Spleen (tissue), 11 donors: Measurements from ENCODE around the gene CTNNA2. TPM values are rescaled to one million over a fixed set of nuclear protein-coding genes. Genes with fewer than 3 reads are reported as not detected.

Source experiments
- DNase-seq: peaks from one replicate; pipeline ENCODE4 v3.0.0-alpha.2; 2020
- H3K27ac ChIP-seq, 8 donors: fragments of 200-600 bp; sonication (generic) in 7 of 8; 1 replicate in 4 of 8; 2 replicates in 4 of 8; pipeline versions ENCODE4 v1.5.0 to v1.8.0; 2016 to 2021; ENCODE audit warnings: inconsistent platforms in 4 of 8, mild to moderate bottlenecking in 4 of 8, moderate library complexity in 1 of 8
- H3K27me3 ChIP-seq, 7 donors: fragments of 200-600 bp; sonication (generic) in 6 of 7; replicated peaks in 1 of 7; 1 replicate in 4 of 7; 2 replicates in 3 of 7; pipeline versions ENCODE4 v1.5.0 to v1.8.0; 2016 to 2021; ENCODE audit warnings: inconsistent platforms in 3 of 7, mild to moderate bottlenecking in 1 of 7
- H3K36me3 ChIP-seq, 6 donors: fragments of 200-600 bp; sonication (generic) in 5 of 6; 1 replicate in 4 of 6; 2 replicates in 2 of 6; pipeline versions ENCODE4 v1.5.0 to v1.8.0; 2016 to 2021; ENCODE audit warnings: inconsistent platforms in 2 of 6
- H3K4me1 ChIP-seq, 6 donors: fragments of 200-600 bp; sonication (generic) in 5 of 6; 1 replicate in 3 of 6; 2 replicates in 3 of 6; pipeline versions ENCODE4 v1.5.0 to v1.8.0; 2016 to 2021; ENCODE audit warnings: inconsistent platforms in 3 of 6
- H3K4me3 ChIP-seq, 8 donors: fragments of 200-600 bp; sonication (generic) in 7 of 8; 1 replicate in 4 of 8; 2 replicates in 4 of 8; pipeline versions ENCODE4 v1.5.0 to v1.8.0; 2016 to 2021; ENCODE audit warnings: inconsistent platforms in 4 of 8, mild to moderate bottlenecking in 4 of 8, moderate library complexity in 2 of 8
- H3K9me3 ChIP-seq, 8 donors: fragments of 200-600 bp; sonication (generic) in 7 of 8; 1 replicate in 4 of 8; 2 replicates in 4 of 8; pipeline versions ENCODE4 v1.5.0 to v1.8.0; 2016 to 2021; ENCODE audit warnings: inconsistent platforms in 4 of 8
- POLR2A ChIP-seq, 3 donors: fragments of 450-650 bp; IDR thresholded peaks; one replicate each; pipeline ENCODE4 v1.5.1; 2017; ENCODE audit warnings: antibody characterized with exemption in 3 of 3, mild to moderate bottlenecking in 1 of 3
- POLR2AphosphoS5 ChIP-seq, 3 donors: sonication (generic); formaldehyde crosslinking; IDR thresholded peaks; one replicate each; pipeline ENCODE4 v1.5.1; 2017; ENCODE audit warnings: antibody characterized with exemption in 3 of 3
- WGBS, 5 donors: extraction: QIAGEN DNeasy Blood & Tissue Kit in 3 of 5; methylation state at CpG; one replicate each; pipeline versions ENCODE4 v1.1.5 to v1.1.7; 2013 to 2018; 5-methylcytosine and 5-hydroxymethylcytosine counted together
- intact Hi-C: fragments of 100-400 bp; cut with DNase I; formaldehyde crosslinking; loops from one replicate; pipeline ENCODE4 v1.15.0; 2023; ENCODE audit warnings: low total_unique reads
- polyA plus RNA-seq, 3 donors: library from polyadenylated mRNA; stranded (reverse); fragments of 200-250 nt; gene quantifications; one replicate each; pipeline ENCODE4 v1.2.1, GENCODE V29; 2013
- total RNA-seq, 7 donors: library from RNA; depleted of rRNA in 3 of 7; stranded (reverse); fragments of >200 nt in 3 of 7; fragmentation: NEBNext Ultra II Directional in 4 of 7; extraction: Animal tissue kit (Norgen Biotek cat#: 25700) in 4 of 7; gene quantifications; one replicate each; pipeline versions ENCODE4 v1.1.0 to v1.2.1, GENCODE V29; 2016 to 2021
- TF ChIP-seq, protein P1 (sequence below), 11 experiments: fragments of 200-600 bp in 7 of 11; fragments of 450-650 bp in 4 of 11; sonication (generic) in 4 of 11; IDR thresholded peaks in 8 of 11; conservative IDR thresholded peaks in 3 of 11; 1 replicate in 7 of 11; 2 replicates in 4 of 11; pipeline versions ENCODE4 v1.4.0 to v1.8.0; 2016 to 2021; ENCODE audit warnings: antibody characterized with exemption in 11 of 11, inconsistent platforms in 4 of 11, mild to moderate bottlenecking in 1 of 11
- donor health status: healthy with polysubstance abuse.
- donor health status: DM: no; HTN: no; CAD: no; lungs with moderate emphysema.
- donor health status: DM: no; HTN: no; CAD: no.
- donor health status: Bipolar disorder and iron deficiency.
- donor health status: healthy.
- donor health status: DM: no; HTN: no; CAD: no.
- donor health status: DM: yes; HTN: yes; CAD: no.

The CTNNA2 gene
- total and polyA plus RNA-seq, 10 donors: not detected

DNA sequence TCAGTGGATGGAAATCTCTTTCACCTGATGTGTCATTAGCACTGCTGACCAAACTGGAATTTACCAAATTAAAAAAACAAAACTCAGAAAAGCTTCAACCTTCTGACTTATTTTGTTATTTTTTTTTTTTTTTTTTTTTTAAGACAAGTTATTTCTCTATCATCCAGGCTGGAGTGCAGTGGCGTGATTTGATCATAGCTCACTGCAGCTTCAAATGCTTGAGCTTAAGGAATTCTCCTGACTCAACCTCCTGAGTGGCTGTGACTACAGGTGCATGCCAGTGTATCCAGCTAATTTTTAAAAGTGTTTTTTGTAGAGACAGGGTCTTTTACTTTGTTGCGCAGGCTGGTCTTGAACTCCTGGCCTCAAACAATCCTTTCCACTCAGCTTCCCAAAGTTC, 636.1 kb downstream of the CTNNA2 start:
- H3K36me3 ChIP-seq: no peaks in the 10 kb centered on the region
- H3K27me3 ChIP-seq: no peaks in the 10 kb centered on the region
- TF ChIP-seq, protein P1, sequence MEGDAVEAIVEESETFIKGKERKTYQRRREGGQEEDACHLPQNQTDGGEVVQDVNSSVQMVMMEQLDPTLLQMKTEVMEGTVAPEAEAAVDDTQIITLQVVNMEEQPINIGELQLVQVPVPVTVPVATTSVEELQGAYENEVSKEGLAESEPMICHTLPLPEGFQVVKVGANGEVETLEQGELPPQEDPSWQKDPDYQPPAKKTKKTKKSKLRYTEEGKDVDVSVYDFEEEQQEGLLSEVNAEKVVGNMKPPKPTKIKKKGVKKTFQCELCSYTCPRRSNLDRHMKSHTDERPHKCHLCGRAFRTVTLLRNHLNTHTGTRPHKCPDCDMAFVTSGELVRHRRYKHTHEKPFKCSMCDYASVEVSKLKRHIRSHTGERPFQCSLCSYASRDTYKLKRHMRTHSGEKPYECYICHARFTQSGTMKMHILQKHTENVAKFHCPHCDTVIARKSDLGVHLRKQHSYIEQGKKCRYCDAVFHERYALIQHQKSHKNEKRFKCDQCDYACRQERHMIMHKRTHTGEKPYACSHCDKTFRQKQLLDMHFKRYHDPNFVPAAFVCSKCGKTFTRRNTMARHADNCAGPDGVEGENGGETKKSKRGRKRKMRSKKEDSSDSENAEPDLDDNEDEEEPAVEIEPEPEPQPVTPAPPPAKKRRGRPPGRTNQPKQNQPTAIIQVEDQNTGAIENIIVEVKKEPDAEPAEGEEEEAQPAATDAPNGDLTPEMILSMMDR (IDR thresholded peaks at IDR 0.05 in 8 of 11, conservative IDR thresholded peaks at IDR 0.05 in 3 of 11): no peak
- TF ChIP-seq POLR2A (IDR thresholded peaks at IDR 0.05): no peak
- 91 to 95% (median 92%) methylated on average over 2 of the region's 2 CpGs for WGBS, 5 donors
- no peaks in the 10 kb centered on the region for H3K4me1 ChIP-seq
- no peak for DNase-seq
- no peak overlapping the region for H3K27ac ChIP-seq
- H3K4me3 ChIP-seq: no peak overlapping the region
- intact Hi-C loops: no loop called here
- peaks cover 0 to 3% (median 0%) of the 10 kb centered on the region in 8 donors for H3K9me3 ChIP-seq

DNA sequence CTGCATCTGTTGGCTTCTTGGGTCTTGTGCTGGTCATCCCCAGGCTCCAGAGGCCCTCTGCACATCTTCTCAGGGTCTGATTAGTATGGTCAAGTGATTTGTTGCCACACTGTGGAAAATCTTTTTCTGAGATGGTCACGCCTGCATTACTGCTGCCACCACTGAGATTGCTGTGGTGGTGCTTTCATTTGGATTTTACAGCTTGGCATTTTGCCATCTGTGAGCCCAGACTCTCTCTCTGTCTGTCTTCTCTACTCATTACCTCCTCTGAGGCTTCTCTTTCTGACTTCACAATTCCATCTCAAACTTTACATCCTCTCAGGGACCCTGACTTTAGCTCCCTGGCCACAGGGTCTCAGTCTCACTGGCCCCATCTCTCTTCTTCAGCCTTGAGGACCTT, 637.1 kb downstream of the CTNNA2 start:
- TF ChIP-seq POLR2AphosphoS5 (IDR thresholded peaks at IDR 0.05): no peak
- TF ChIP-seq, protein P1 (IDR thresholded peaks at IDR 0.05 in 8 of 11, conservative IDR thresholded peaks at IDR 0.05 in 3 of 11): no peak
- no peak for TF ChIP-seq POLR2A (IDR thresholded peaks at IDR 0.05)
- intact Hi-C loops: no loop called here
- Histone ChIP-seq H3K9me3 (peaks cover 0 to 3% (median 0%) of the 10 kb centered on the region in 8 donors), H3K27me3 (no peaks in the 10 kb centered on the region), H3K27ac (no peak overlapping the region), H3K4me3 (no peak overlapping the region), H3K36me3 (no peaks in the 10 kb centered on the region), H3K4me1 (no peaks in the 10 kb centered on the region)
- 70 to 92% (median 81%) methylated on average over 1 of the region's 1 CpG for WGBS, 5 donors
- no peak for DNase-seq

DNA sequence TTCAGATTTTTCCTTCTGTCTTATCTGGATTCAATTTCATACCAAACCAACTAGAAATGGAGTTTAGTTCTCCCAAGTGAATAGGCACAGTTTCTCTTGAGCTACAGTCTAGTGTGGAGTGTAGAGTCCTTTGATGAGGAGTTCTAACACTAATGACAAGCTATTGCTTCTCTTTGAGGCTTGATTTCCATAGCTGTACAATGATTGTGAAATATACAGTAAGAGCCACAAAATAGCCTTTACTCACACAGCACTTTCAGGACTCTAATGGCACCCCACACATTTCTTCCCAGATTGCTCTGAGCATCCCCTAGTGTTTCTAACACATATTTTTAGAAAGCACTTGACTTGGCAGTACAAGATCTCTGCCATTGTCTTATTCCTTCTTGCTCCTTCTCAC, 638.4 kb downstream of the CTNNA2 start:
- Histone ChIP-seq H3K27me3 (no peaks in the 10 kb centered on the region), H3K27ac (no peak overlapping the region), H3K36me3 (no peaks in the 10 kb centered on the region), H3K9me3 (peaks cover 0 to 3% (median 0%) of the 10 kb centered on the region in 8 donors), H3K4me1 (no peaks in the 10 kb centered on the region), H3K4me3 (no peak overlapping the region)
- intact Hi-C loops: no loop called here
- TF ChIP-seq, protein P1 (IDR thresholded peaks at IDR 0.05 in 8 of 11, conservative IDR thresholded peaks at IDR 0.05 in 3 of 11): no peak
- no peak for TF ChIP-seq POLR2A (IDR thresholded peaks at IDR 0.05)
- TF ChIP-seq POLR2AphosphoS5 (IDR thresholded peaks at IDR 0.05): no peak
- DNase-seq: no peak

DNA sequence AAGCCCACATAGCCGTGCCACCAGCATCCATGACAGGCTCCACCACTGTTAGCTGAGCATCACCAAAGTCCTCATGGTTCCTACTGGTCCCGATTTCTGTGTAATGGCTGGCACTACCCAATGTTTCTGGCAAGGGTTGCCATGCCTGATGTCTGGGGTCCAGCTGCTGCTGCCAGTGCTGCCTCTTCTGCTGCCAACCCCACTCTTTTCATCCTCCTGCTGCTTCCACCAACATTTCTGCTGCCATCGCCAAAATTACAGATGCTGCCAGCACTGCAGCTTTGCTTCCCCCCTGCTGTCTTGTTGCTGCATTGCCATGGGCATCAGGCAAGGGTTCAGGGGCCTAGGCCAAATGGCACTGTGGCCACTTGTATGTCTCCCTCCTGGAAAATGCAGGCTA, 638.8 kb downstream of the CTNNA2 start:
- H3K9me3 ChIP-seq: peaks cover 0 to 3% (median 0%) of the 10 kb centered on the region in 8 donors
- no peaks in the 10 kb centered on the region for H3K4me1 ChIP-seq
- WGBS, 5 donors: 77 to 93% (median 83%) methylated on average over 3 of the region's 3 CpGs
- TF ChIP-seq POLR2A (IDR thresholded peaks at IDR 0.05) (no peak), POLR2AphosphoS5 (IDR thresholded peaks at IDR 0.05) (no peak)
- TF ChIP-seq, protein P1 (IDR thresholded peaks at IDR 0.05 in 8 of 11, conservative IDR thresholded peaks at IDR 0.05 in 3 of 11): no peak
- no peaks in the 10 kb centered on the region for H3K36me3 ChIP-seq
- intact Hi-C loops: no loop called here
- H3K27ac ChIP-seq: no peak overlapping the region
- DNase-seq: no peak
- H3K27me3 ChIP-seq: no peaks in the 10 kb centered on the region
- no peak overlapping the region for H3K4me3 ChIP-seq
